GF-D8 (cell line): ENCODE measurements around the gene LLGL2.
A peak's percentile ranks its signal among the peaks of the same experiment; 100 is the strongest.
"Not testable (repeated sequence)": the region's sequence is repeated elsewhere in the genome, so short reads cannot be mapped to it uniquely, and the experiment has no call there.

Experiments used
- DNase-seq: peaks from one replicate; lab custom pipeline; 2025; lab: John Stamatoyannopoulos, UW

The LLGL2 gene

GRCh38 chr17:75524970-75525805 lies at the start of gene LLGL2:
Gene LLGL2 (plus strand): TSS chr17:75525697. CDS start chr17:75543427, 17,730 bp downstream.
- DNase-seq, result no peak

GRCh38 chr17:75475851-75476250 lies 49.6 kb upstream of the LLGL2 start:
- DNase-seq, result no peak

GRCh38 chr17:75476271-75476671 lies 49.2 kb upstream of the LLGL2 start:
- DNase-seq, result no peak

GRCh38 chr17:75476752-75477489 lies 48.6 kb upstream of the LLGL2 start:
- DNase-seq, result no peak

- DNase-seq, result not testable (repeated sequence)
Observed at GRCh38 chr17:75477490-75477862, 48.0 kb upstream of the LLGL2 start.

- DNase-seq, result no peak
Observed at GRCh38 chr17:75478508-75478907, 47.0 kb upstream of the LLGL2 start.

- no peak for DNase-seq
Observed at GRCh38 chr17:75480281-75480680, 45.2 kb upstream of the LLGL2 start.

- DNase-seq, result no peak
Observed at GRCh38 chr17:75481194-75482068, 44.1 kb upstream of the LLGL2 start.

GRCh38 chr17:75482098-75482942 lies 43.2 kb upstream of the LLGL2 start:
- no peak for DNase-seq

GRCh38 chr17:75485688-75486087 lies 39.8 kb upstream of the LLGL2 start:
- no peak for DNase-seq

GRCh38 chr17:75486151-75486550 lies 39.3 kb upstream of the LLGL2 start:
- no peak for DNase-seq

GRCh38 chr17:75486951-75487350 lies 38.5 kb upstream of the LLGL2 start:
- DNase-seq, result no peak

GRCh38 chr17:75487351-75488070 lies 38.0 kb upstream of the LLGL2 start:
- peak; percentile 75 for DNase-seq

- DNase-seq, result no peak
Observed at GRCh38 chr17:75488693-75489510, 36.6 kb upstream of the LLGL2 start.

- DNase-seq, result no peak
Observed at GRCh38 chr17:75489511-75489955, 36.0 kb upstream of the LLGL2 start.

GRCh38 chr17:75490173-75490743 lies 35.2 kb upstream of the LLGL2 start:
- DNase-seq, result no peak

- DNase-seq, result no peak
Observed at GRCh38 chr17:75490953-75491649, 34.4 kb upstream of the LLGL2 start.

- no peak for DNase-seq
Observed at GRCh38 chr17:75491680-75492079, 33.8 kb upstream of the LLGL2 start.
